GF-D8 (cell line): ENCODE data around the gene BLOC1S5.

ENCODE experiments used
- DNase-seq: peaks from one replicate; lab custom pipeline; 2025; lab: John Stamatoyannopoulos, UW

The BLOC1S5 gene

GRCh38 chr6:8063761-8064637 lies at the start of gene BLOC1S5:
TSS of gene BLOC1S5 (minus strand) at chr6:8064389. CDS start at chr6:8064376, 13 bp downstream.
- DNase-seq = peak; percentile 92

GRCh38 chr6:8113131-8113654 lies 49.0 kb upstream of the BLOC1S5 start:
- DNase-seq = no peak

DNA sequence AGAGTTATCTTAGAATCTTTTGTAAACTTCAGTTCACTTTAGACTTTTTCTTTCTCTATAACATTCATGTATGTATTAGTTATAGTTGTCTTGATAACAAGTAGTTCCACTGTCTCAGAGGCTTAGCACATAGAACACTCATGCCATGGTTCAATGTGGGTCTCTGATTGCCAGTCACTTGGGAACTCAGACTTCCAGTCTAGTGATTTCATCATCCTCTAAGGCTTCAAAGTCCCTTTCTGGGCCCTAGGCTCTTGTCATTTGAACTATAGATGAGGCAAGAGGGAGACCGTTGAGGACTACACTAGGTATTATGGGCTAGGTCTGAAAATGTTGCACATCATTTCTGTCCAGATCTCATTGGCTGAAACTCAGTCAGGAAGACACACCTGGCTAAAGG lies 46.5 kb upstream of the BLOC1S5 start:
- no peak for DNase-seq

GRCh38 chr6:8110117-8110721 lies 46.0 kb upstream of the BLOC1S5 start:
- DNase-seq = no peak

DNA sequence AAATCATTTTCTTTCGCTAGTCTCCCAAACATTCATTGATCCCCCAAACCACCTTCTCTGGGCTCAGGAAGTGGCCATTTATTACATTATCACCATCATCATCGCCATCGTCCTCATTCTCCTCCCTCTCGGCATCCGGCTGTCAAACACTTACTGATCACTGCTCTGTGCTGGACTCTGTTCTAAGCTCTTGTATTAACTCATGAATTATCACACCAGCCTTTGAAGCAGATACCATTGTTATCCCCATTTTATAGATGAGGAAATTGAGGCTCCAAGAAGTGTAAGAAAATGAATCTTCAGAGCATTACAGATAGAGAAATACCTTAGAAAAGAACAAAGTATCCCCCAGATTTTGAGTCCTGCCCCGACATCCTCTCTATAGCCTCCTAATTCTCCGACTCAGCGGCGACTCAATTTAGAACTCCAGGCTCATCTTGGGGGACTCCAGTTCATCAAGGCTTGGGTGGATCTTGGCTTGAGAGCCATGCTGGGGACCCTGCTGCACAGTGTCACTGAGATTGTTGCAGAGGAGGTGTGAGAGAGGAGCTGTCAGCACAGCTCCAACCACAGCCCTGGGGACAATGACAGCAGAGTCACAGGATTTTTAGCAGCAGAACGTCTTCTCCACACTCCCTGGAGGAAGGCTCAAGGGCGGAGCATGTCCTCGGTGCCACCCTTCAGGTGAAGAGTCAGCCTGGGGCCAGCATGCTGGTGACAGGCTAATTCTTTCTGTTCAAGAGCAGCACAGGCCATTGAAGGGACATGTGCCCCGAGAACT lies 44.8 kb upstream of the BLOC1S5 start:
- DNase-seq = no peak

DNA sequence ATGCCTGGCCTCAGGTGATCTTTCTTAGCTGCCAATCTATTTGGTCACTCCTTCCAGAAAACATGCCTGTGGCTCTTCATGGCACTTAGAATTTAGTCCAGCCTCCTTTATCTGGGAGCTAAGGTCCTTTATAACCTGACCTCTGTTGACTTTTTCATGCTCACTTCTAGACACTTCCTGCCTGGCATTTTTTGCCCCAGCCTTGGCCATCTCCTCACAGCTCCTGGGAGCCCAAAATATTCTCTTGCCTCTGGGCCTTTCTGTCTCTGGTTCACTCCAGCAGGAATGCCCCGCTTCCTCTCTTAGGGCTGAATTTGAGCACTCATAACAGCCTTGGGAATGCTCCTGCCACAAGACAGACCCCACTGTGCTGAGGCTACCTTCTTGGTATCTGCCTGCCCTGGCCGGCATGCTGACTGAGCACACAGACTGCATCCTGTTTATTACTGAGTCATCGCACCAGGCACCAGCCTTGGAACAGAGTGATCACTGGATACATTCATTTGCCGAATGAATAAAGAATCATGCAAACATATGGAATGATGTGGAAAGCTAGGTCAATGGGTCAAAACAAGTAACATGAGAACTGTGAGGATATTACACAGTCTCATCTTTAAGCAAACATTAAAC lies 44.0 kb upstream of the BLOC1S5 start:
- DNase-seq = no peak

- no peak for DNase-seq
Measured at GRCh38 chr6:8105791-8106190, 41.6 kb upstream of the BLOC1S5 start.

DNA sequence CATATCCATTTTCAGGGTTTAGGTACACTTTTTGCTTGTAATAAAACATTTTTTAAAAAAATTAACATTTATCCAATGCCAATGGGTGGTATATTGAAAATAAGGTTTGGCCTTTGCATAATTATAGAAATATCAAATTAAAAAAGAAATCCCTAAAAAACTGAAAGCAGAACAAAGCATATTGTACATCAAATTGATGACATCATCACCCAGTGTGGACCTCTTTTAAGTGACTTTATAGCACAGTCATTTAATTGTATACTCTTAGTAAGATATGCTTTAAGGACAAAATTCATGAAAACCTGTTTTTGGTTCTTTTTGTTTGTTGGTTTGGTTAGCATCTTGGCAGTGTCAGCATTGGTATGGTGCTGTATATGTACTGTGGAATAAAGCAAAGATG lies 39.5 kb upstream of the BLOC1S5 start:
- DNase-seq = no peak

GRCh38 chr6:8102122-8102958 lies 38.2 kb upstream of the BLOC1S5 start, which contains the start of gene EEF1E1:
TSS of gene EEF1E1 (minus strand) at chr6:8102548. CDS start at chr6:8102521, 27 bp downstream.
- peak; percentile 82 for DNase-seq

- no peak for DNase-seq
Measured at GRCh38 chr6:8100159-8100854, 36.1 kb upstream of the BLOC1S5 start.

- no peak for DNase-seq
Measured at GRCh38 chr6:8090650-8091049, 26.5 kb upstream of the BLOC1S5 start.

DNA sequence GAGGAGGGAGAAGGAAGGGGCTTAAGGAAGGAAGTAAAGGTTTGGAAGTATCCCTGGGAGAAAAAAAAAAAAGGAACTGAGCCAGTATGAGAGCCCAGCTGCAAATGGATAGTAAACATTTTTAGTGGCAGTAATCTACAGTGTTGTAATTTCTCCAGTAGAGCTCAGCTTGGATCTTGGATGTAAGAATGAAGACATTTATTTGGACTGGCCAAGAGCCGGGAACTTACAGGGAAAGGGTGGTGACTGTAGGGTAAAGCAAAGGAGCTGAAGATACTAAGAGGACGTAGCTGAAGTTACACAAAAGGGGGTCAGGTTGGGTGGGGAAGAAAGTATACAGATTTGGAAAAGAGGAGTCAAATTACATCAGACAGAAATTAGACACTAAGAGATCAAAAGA lies 24.7 kb upstream of the BLOC1S5 start:
- no peak for DNase-seq

GRCh38 chr6:8087870-8088754 lies 23.9 kb upstream of the BLOC1S5 start:
- no peak for DNase-seq

GRCh38 chr6:8086755-8087306 lies 22.6 kb upstream of the BLOC1S5 start:
- DNase-seq = no peak

GRCh38 chr6:8085053-8085511 lies 20.9 kb upstream of the BLOC1S5 start:
- no peak for DNase-seq

DNA sequence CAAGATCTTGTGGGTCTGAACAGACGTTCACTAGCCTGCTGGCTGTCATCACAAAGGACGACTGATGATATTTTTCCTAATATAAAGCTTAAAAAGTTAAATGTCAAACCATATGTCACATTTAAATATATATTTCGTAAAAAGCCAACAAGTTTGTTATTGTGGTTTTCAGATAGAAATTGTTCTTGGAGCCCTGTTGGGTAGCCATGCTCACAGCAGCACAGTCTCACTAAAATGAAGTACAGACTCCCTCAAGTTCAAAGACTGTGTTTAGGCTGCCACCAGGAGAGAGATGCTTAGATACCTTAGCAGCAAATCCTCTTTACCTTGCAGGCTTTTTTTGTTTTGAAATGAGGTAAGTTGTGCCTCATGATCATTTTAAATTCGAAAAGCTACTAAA lies 20.4 kb upstream of the BLOC1S5 start:
- DNase-seq = no peak

GRCh38 chr6:8082954-8083858 lies 19.0 kb upstream of the BLOC1S5 start:
- DNase-seq = no peak

GRCh38 chr6:8082572-8082953 lies 18.4 kb upstream of the BLOC1S5 start:
- DNase-seq = no peak
